PC-3 (cell line): Measurements from ENCODE around the gene AGTPBP1.

ENCODE experiments used
- EZH2 ChIP-seq: fragments of 300-600 bp; sonication (generic); IDR thresholded peaks from one replicate; pipeline ENCODE4 v1.6.1; 2017; ENCODE audit warnings: antibody characterized with exemption, mild to moderate bottlenecking, low read length; ENCODE audit not compliant: unreplicated experiment
- TF ChIP-seq, protein P1 (sequence below): fragments of 300-600 bp; sonication (generic); conservative IDR thresholded peaks from 2 replicates; pipeline ENCODE4 v1.5.1; 2017; ENCODE audit warnings: antibody characterized with exemption, low read depth, mild to moderate bottlenecking, low read length

DNA sequence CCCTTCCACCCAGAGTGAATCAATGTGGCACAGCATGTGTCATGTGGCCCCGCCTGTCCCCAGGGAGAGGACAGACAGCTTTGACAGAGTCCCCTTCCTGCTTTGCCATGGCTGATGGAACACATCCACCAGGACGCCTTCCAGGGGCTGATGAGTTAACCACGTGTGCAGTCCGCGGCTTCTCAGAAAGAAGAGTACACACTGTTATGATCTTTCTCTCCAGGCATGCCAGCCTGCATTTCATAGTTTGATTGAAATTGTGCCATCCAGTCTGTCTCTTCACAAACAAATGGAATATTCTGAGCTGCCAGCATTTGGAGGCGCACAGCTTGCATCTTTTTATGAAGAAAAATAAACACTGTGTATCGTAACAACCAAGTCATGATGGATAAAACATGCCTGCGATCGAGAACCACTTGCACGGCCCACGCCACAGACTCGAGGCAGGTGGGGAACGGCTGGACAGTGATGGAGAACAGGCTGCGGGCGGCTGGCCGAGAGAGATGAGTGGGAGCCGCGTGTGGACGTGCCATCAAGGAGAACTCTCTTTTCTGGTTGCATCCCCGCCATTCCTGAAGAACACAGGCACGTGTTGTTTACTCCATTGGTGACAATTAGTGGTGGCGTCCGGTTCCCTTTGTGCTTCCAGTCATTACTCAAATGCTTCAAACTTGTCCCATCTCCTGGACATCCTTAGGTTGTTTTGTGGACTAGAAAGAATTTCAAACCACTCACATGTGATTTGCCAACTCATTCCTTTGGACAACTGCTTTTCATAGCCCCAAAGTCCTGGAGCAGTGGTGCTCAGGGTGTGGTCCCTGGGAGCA is 220.2 kb downstream of the AGTPBP1 start:
- TF ChIP-seq, protein P1, sequence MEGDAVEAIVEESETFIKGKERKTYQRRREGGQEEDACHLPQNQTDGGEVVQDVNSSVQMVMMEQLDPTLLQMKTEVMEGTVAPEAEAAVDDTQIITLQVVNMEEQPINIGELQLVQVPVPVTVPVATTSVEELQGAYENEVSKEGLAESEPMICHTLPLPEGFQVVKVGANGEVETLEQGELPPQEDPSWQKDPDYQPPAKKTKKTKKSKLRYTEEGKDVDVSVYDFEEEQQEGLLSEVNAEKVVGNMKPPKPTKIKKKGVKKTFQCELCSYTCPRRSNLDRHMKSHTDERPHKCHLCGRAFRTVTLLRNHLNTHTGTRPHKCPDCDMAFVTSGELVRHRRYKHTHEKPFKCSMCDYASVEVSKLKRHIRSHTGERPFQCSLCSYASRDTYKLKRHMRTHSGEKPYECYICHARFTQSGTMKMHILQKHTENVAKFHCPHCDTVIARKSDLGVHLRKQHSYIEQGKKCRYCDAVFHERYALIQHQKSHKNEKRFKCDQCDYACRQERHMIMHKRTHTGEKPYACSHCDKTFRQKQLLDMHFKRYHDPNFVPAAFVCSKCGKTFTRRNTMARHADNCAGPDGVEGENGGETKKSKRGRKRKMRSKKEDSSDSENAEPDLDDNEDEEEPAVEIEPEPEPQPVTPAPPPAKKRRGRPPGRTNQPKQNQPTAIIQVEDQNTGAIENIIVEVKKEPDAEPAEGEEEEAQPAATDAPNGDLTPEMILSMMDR = no peak
- TF ChIP-seq EZH2 = no peak
